ENCODE measurements around the gene GPRC5C.

- TF ChIP-seq ZNF558 (tag by site-specific recombination; IDR thresholded peaks at IDR 0.05) (no peak), YY1 (tag by site-specific recombination; IDR thresholded peaks at IDR 0.05) (no peak)
These were observed 23.9 kb downstream of the GPRC5C start for GRCh38 chr17:74455821-74456220.
